K562 (cell line): Measurements from ENCODE around the gene PRPF38A. TPM values are rescaled to one million over a fixed set of nuclear protein-coding genes. Genes with fewer than 3 reads are reported as not detected.

Source experiments
- BDP1 ChIP-seq: IDR thresholded peaks from 3 replicates; pipeline ENCODE4 v1.6.1; 2011; ENCODE audit not compliant: insufficient read length, insufficient read depth
- FOXK1 ChIP-seq: sonication (generic); formaldehyde crosslinking; IDR thresholded peaks from 2 replicates; pipeline ENCODE4 v1.8.0; 2022; ENCODE audit warnings: missing genetic modification reagents, mild to moderate bottlenecking, borderline replicate concordance
- FUS ChIP-seq: fragments of 200-400 bp; formaldehyde crosslinking; optimal IDR thresholded peaks from 2 replicates; pipeline ENCODE3; 2017; ENCODE audit warnings: low read depth, low read length
- ZNF253 ChIP-seq: fragments of 250-450 bp; sonication (Bioruptor Pico); conservative IDR thresholded peaks from 2 replicates; pipeline ENCODE4 v1.6.1; 2021; ENCODE audit warnings: mild to moderate bottlenecking
- ZNF561 ChIP-seq: fragments of 450-650 bp; formaldehyde crosslinking; conservative IDR thresholded peaks from 2 replicates; pipeline ENCODE4 v1.4.0; 2020; ENCODE audit warnings: mild to moderate bottlenecking, moderate library complexity
- polyA plus RNA-seq, 8 experiments: library from polyadenylated mRNA; depleted of rRNA in 4 of 8; stranded (reverse) in 5 of 8; unstranded in 3 of 8; fragments of >200 nt; fragmentation: Nextera tagmentation in 2 of 8; fragmentation: Illumina TruSeq in 1 of 8; extraction: Ambion mirVana in 2 of 8; extraction: Trizol in 1 of 8; gene quantifications; 2 replicates each; pipeline versions ENCODE4 v1.2.1 to v1.2.3, GENCODE V29; 2011 to 2014; ENCODE audit warnings: inconsistent platforms in 1 of 8, missing spikeins in 1 of 8
- total RNA-seq, 7 experiments: library from RNA; depleted of rRNA in 6 of 7; stranded (reverse); fragments of >200 nt in 6 of 7; fragmentation: Illumina TruSeq in 2 of 7; extraction: Trizol in 2 of 7; gene quantifications; 2 replicates each; pipeline versions ENCODE4 v1.2.1 to v1.2.3, GENCODE V29; 2011 to 2021; ENCODE audit warnings: low replicate concordance in 1 of 7
- TF ChIP-seq, protein P1 (sequence below): sonication (generic); formaldehyde crosslinking; IDR thresholded peaks from 2 replicates; pipeline ENCODE4 v1.8.1; 2023; ENCODE audit warnings: mild to moderate bottlenecking, missing genetic modification reagents
- TF ChIP-seq, protein P2 (sequence below), 2 experiments: fragments of 450-650 bp in 1 of 2; sonication (generic) in 1 of 2; formaldehyde crosslinking in 1 of 2; IDR thresholded peaks in 1 of 2; conservative IDR thresholded peaks in 1 of 2; 2 replicates each; pipeline versions ENCODE4 v1.6.1 to v1.8.1; 2016 to 2023; ENCODE audit warnings: mild to moderate bottlenecking in 2 of 2, moderate library complexity in 2 of 2, inconsistent platforms in 1 of 2, missing genetic modification reagents in 1 of 2

PRPF38A gene
- total and polyA plus RNA-seq, 9 of the 15 experiments (the other 6 are each of a cell fraction or from before 2014, with no cell fraction given), result 53.6 to 198 (median 89.2) TPM

- TF ChIP-seq, protein P1, sequence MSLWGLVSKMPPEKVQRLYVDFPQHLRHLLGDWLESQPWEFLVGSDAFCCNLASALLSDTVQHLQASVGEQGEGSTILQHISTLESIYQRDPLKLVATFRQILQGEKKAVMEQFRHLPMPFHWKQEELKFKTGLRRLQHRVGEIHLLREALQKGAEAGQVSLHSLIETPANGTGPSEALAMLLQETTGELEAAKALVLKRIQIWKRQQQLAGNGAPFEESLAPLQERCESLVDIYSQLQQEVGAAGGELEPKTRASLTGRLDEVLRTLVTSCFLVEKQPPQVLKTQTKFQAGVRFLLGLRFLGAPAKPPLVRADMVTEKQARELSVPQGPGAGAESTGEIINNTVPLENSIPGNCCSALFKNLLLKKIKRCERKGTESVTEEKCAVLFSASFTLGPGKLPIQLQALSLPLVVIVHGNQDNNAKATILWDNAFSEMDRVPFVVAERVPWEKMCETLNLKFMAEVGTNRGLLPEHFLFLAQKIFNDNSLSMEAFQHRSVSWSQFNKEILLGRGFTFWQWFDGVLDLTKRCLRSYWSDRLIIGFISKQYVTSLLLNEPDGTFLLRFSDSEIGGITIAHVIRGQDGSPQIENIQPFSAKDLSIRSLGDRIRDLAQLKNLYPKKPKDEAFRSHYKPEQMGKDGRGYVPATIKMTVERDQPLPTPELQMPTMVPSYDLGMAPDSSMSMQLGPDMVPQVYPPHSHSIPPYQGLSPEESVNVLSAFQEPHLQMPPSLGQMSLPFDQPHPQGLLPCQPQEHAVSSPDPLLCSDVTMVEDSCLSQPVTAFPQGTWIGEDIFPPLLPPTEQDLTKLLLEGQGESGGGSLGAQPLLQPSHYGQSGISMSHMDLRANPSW (CRISPR knock-in tag), result no peak
- TF ChIP-seq ZNF561 (CRISPR knock-in tag) (no peak), BDP1 (no peak), ZNF253 (CRISPR knock-in tag) (no peak), FUS (no peak), FOXK1 (CRISPR knock-in tag) (no peak)
- TF ChIP-seq, protein P2, sequence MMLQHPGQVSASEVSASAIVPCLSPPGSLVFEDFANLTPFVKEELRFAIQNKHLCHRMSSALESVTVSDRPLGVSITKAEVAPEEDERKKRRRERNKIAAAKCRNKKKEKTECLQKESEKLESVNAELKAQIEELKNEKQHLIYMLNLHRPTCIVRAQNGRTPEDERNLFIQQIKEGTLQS (IDR thresholded peaks at IDR 0.05), result no peak
- TF ChIP-seq, protein P2 (CRISPR knock-in tag; conservative IDR thresholded peaks at IDR 0.05), result no peak
- TF ChIP-seq, all 486 proteins: peak for 87
These were observed 761 bp upstream of the PRPF38A start (continued) for GRCh38 chr1:52403566-52404115.
